Measurements from ENCODE around the gene ABHD3. TPM values are rescaled to one million over a fixed set of nuclear protein-coding genes. Genes with fewer than 3 reads are reported as not detected.
"Not testable (repeated sequence)": the region's sequence is repeated elsewhere in the genome, so short reads cannot be mapped to it uniquely, and the experiment has no call there.

The ABHD3 gene
- total RNA-seq, 4 donors from 2014 or later: 3.8 to 4.5 (median 4.2) TPM

GRCh38 chr18:21700528-21701075, 4.0 kb downstream of the ABHD3 start:
- H3K36me3 ChIP-seq: peaks cover 0 to 14% of the 10 kb centered on the region in 2 donors
- intact Hi-C loops (cut with DNase I; ENCODE audit: low total_unique reads): loop anchor here (5.0 to 10.0 kb wide), 3 partner anchors 152 to 248 kb away; no protein-coding TSS in a partner anchor
- no peaks in the 10 kb centered on the region for H3K9me3 ChIP-seq
- DNase-seq (no peak), ATAC-seq (no peak)
- no peak for TF ChIP-seq POLR2A (IDR thresholded peaks at IDR 0.05)
- in situ Hi-C loops (cut with MboI; ENCODE audit: low sequenced_read_pairs in 4 of 4): no loop called here
- no peaks in the 10 kb centered on the region for H3K27me3 ChIP-seq
- H3K4me1 ChIP-seq: peaks cover 10 to 18% of the 10 kb centered on the region in 2 donors
- H3K27ac ChIP-seq: no peak overlapping the region
- H3K4me3 ChIP-seq: no peak overlapping the region

DNA sequence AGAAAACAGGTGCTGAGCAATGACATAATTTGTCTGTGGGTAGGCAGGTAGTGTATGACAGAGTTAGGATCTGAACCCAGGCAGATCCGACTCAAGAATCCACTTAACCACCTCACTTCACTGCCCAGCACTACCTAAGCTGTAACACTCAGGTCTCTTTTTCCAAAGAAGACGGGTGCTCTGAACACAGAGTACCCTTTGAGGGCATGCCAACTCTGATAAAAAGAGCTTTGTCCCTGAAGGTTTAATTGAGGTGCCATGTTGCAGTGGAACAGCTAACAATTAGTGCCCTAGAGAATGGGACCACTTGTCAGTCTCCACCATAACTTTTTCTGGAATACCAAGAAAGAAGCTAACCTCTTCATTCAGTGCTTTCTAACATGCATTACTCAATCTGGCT, 11.3 kb downstream of the ABHD3 start:
- DNase-seq (no peak), ATAC-seq (no peak)
- H3K36me3 ChIP-seq: peaks cover 0 to 14% of the 10 kb centered on the region in 2 donors

DNA sequence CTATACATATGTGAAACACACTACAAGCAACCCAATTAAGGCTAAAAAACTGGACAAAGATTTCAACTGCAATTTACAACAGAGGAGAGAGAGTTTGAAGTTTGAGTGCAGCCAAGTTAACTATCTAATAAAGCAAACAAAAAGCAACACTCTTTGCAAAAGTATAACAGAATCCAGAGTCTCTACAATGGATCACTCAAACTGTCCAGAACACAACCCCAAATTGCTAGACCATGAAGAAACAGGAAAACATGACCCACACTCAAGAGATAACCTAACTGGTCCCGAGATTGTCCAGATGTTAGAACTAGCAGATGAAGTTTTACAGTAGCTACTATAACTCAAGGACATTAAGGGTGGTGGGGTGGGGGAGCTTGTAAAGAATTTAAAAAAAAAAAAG, 14.8 kb downstream of the ABHD3 start:
- Histone ChIP-seq H3K36me3 (peaks cover 0 to 20% of the 10 kb centered on the region in 2 donors), H3K27me3 (no peaks in the 10 kb centered on the region), H3K4me3 (no peak overlapping the region), H3K9me3 (no peaks in the 10 kb centered on the region), H3K4me1 (no peaks in the 10 kb centered on the region), H3K27ac (no peak overlapping the region)
- ATAC-seq (no peak), DNase-seq (no peak)
- TF ChIP-seq CTCF (IDR thresholded peaks at IDR 0.05 in 4 of 5, conservative IDR thresholded peaks at IDR 0.05 in 1 of 5): no peak
- no peak for TF ChIP-seq POLR2A (IDR thresholded peaks at IDR 0.05)
- in situ Hi-C loops (cut with MboI; ENCODE audit: low sequenced_read_pairs in 4 of 4) (no loop called here), intact Hi-C loops (cut with DNase I; ENCODE audit: low total_unique reads) (no loop called here)

More for the DNA sequence above, 11.3 kb downstream of the ABHD3 start:
- Histone ChIP-seq H3K4me3 (no peak overlapping the region), H3K9me3 (no peaks in the 10 kb centered on the region), H3K27ac (no peak overlapping the region), H3K4me1 (no peaks in the 10 kb centered on the region), H3K27me3 (no peaks in the 10 kb centered on the region)
- intact Hi-C loops (cut with DNase I; ENCODE audit: low total_unique reads): no loop called here
- in situ Hi-C loops (cut with MboI; ENCODE audit: low sequenced_read_pairs in 4 of 4): no loop called here
- no peak for TF ChIP-seq POLR2A (IDR thresholded peaks at IDR 0.05)

DNA sequence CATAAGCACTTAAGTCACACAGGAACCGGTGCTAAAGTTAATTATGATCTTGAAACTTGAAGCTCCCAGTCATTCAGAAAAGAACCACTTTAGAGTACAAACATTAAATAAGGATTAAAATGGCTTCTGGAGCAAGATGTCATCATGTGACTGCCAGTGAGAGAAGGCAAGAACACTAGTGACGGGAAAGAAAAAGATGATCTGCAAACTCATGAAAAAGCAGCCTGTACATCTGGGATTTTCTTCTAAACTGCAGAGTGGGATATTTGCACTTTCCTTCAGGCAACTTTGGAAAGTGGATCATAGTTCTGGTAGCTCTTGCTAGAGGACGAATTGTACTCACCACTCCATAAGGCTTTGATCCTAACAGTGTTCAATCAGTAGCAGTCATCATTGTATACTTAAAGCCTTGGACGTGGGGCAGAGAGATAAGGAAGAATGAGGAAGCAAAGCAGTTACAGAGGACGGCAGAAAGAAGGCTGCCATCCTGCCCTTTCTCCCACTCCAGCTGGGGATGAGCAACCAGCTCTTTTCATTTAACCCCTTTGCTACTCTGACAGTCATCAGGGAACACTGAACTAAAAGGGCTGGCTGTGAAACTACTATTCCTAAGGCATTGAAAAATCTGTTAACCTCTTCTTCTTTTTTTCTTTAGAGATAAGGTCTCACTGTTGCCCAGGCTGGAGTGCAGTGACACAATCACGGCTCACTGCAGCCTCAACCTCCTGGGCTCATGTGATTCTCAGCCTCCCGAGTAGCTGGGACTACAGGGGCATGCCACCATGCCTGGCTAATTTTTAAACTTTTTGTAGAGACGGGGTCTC, 18.1 kb downstream of the ABHD3 start:
- Histone ChIP-seq H3K27me3 (no peaks in the 10 kb centered on the region), H3K4me3 (no peak overlapping the region), H3K27ac (no peak overlapping the region), H3K9me3 (no peaks in the 10 kb centered on the region), H3K4me1 (peaks cover 4% of the 10 kb centered on the region in 2 donors), H3K36me3 (peaks cover 0 to 17% of the 10 kb centered on the region in 2 donors)
- in situ Hi-C loops (cut with MboI; ENCODE audit: low sequenced_read_pairs in 4 of 4): no loop called here
- no peak for ATAC-seq
- DNase-seq: no peak
- intact Hi-C loops (cut with DNase I; ENCODE audit: low total_unique reads): no loop called here
- no peak for TF ChIP-seq POLR2A (IDR thresholded peaks at IDR 0.05)
- no peak for TF ChIP-seq CTCF (IDR thresholded peaks at IDR 0.05 in 4 of 5, conservative IDR thresholded peaks at IDR 0.05 in 1 of 5)

GRCh38 chr18:21685556-21685981, 19.0 kb downstream of the ABHD3 start:
- ATAC-seq; H3K4me3 ChIP-seq; H3K27me3 ChIP-seq; in situ Hi-C loops (cut with MboI; ENCODE audit: low sequenced_read_pairs in 4 of 4); H3K27ac ChIP-seq; H3K36me3 ChIP-seq; H3K9me3 ChIP-seq; H3K4me1 ChIP-seq; DNase-seq; intact Hi-C loops (cut with DNase I; ENCODE audit: low total_unique reads): not testable (repeated sequence)

DNA sequence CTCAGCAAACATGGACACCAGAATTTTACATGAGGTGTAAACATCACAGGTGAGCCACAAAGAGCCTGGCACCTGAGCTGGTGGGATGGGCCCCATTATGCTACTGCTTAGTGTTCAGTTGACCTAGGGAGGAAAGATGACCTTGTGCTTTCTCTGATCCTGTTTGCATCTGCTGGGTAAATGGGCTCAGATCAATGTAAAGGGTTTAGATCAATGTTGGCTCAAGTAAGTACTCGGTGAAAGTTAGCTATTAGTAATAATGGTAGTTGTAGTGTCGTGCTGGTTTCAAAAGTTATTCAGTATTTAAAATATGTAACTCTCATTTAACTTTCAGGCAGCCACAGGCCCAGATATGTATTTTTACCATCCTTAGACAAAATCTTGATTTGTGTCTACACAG, 19.8 kb downstream of the ABHD3 start:
- peaks cover 4% of the 10 kb centered on the region in 2 donors for H3K4me1 ChIP-seq
- ATAC-seq (no peak), DNase-seq (no peak)
- H3K9me3 ChIP-seq: no peaks in the 10 kb centered on the region
- no peaks in the 10 kb centered on the region for H3K27me3 ChIP-seq
- TF ChIP-seq CTCF (IDR thresholded peaks at IDR 0.05 in 4 of 5, conservative IDR thresholded peaks at IDR 0.05 in 1 of 5) (no peak), POLR2A (IDR thresholded peaks at IDR 0.05) (no peak)
- H3K36me3 ChIP-seq: peaks cover 0 to 6% of the 10 kb centered on the region in 2 donors
- in situ Hi-C loops (cut with MboI; ENCODE audit: low sequenced_read_pairs in 4 of 4) (no loop called here), intact Hi-C loops (cut with DNase I; ENCODE audit: low total_unique reads) (no loop called here)
- no peak overlapping the region for H3K27ac ChIP-seq
- H3K4me3 ChIP-seq: no peak overlapping the region

Data from gastrocnemius medialis (tissue), 4 donors.